HG02678 (cell line): ENCODE data around the gene CFAP90.

ENCODE experiments used
- ATAC-seq: cut with Tn5 transposase; IDR thresholded peaks from one replicate; pipeline ENCODE4 v1.9.1; 2021; ENCODE audit warnings: mild to moderate bottlenecking, moderate library complexity; ENCODE audit not compliant: unreplicated experiment

The CFAP90 gene

GRCh38 chr5:7827610-7828009 is 23.3 kb downstream of the CFAP90 start:
- no peak for ATAC-seq

- no peak for ATAC-seq
These were observed 25.3 kb downstream of the CFAP90 start for GRCh38 chr5:7825630-7826029.

GRCh38 chr5:7824995-7825394 is 25.9 kb downstream of the CFAP90 start:
- no peak for ATAC-seq

GRCh38 chr5:7823594-7823993 is 27.3 kb downstream of the CFAP90 start:
- no peak for ATAC-seq

- ATAC-seq: no peak
These were observed 28.5 kb downstream of the CFAP90 start for GRCh38 chr5:7822449-7822848.

GRCh38 chr5:7816535-7816901 is 34.4 kb downstream of the CFAP90 start:
- peak; percentile 10 for ATAC-seq

- peak; percentile 94 for ATAC-seq
These were observed 34.9 kb downstream of the CFAP90 start for GRCh38 chr5:7815892-7816534.

GRCh38 chr5:7814816-7815215 is 36.1 kb downstream of the CFAP90 start:
- no peak for ATAC-seq

GRCh38 chr5:7813576-7813975 is 37.4 kb downstream of the CFAP90 start:
- no peak for ATAC-seq

GRCh38 chr5:7813007-7813406 is 37.9 kb downstream of the CFAP90 start:
- no peak for ATAC-seq

GRCh38 chr5:7811715-7812114 is 39.2 kb downstream of the CFAP90 start:
- no peak for ATAC-seq

GRCh38 chr5:7808998-7809397 is 41.9 kb downstream of the CFAP90 start:
- no peak for ATAC-seq

GRCh38 chr5:7805379-7805778 is 45.6 kb downstream of the CFAP90 start:
- no peak for ATAC-seq

GRCh38 chr5:7803937-7804336 is 47.0 kb downstream of the CFAP90 start:
- no peak for ATAC-seq

- no peak for ATAC-seq
These were observed 48.1 kb downstream of the CFAP90 start for GRCh38 chr5:7802855-7803254.

- ATAC-seq: no peak
These were observed 48.9 kb downstream of the CFAP90 start for GRCh38 chr5:7801891-7802614.

- no peak for ATAC-seq
These were observed 55.6 kb downstream of the CFAP90 start for GRCh38 chr5:7795306-7795705.

- peak; percentile 54 for ATAC-seq
These were observed 56.1 kb downstream of the CFAP90 start for GRCh38 chr5:7794823-7795222.

GRCh38 chr5:7794311-7794710 is 56.6 kb downstream of the CFAP90 start:
- ATAC-seq: peak; percentile 87

GRCh38 chr5:7793895-7794294 is 57.0 kb downstream of the CFAP90 start:
- no peak for ATAC-seq

GRCh38 chr5:7789567-7789966 is 61.4 kb downstream of the CFAP90 start:
- ATAC-seq: no peak

GRCh38 chr5:7787770-7788169 is 63.2 kb downstream of the CFAP90 start:
- ATAC-seq: no peak
